Measurements from ENCODE around the gene SMIM7. TPM values are rescaled to one million over a fixed set of nuclear protein-coding genes. Genes with fewer than 3 reads are reported as not detected.
"Not testable (repeated sequence)": the region's sequence is repeated elsewhere in the genome, so short reads cannot be mapped to it uniquely, and the experiment has no call there.

The SMIM7 gene
- 10 to 100 TPM; 43.2 to 44.5 TPM for total RNA-seq
- long read RNA-seq, transcript SMIM7-208 (5 exons, 2,776 nt) = major isoform, 25 of 36 reads
- long read RNA-seq, partial matches to known transcripts = 3 of 36 reads
- long read RNA-seq, other reads (novel, unspliced or antisense) = 2 of 36 reads

DNA sequence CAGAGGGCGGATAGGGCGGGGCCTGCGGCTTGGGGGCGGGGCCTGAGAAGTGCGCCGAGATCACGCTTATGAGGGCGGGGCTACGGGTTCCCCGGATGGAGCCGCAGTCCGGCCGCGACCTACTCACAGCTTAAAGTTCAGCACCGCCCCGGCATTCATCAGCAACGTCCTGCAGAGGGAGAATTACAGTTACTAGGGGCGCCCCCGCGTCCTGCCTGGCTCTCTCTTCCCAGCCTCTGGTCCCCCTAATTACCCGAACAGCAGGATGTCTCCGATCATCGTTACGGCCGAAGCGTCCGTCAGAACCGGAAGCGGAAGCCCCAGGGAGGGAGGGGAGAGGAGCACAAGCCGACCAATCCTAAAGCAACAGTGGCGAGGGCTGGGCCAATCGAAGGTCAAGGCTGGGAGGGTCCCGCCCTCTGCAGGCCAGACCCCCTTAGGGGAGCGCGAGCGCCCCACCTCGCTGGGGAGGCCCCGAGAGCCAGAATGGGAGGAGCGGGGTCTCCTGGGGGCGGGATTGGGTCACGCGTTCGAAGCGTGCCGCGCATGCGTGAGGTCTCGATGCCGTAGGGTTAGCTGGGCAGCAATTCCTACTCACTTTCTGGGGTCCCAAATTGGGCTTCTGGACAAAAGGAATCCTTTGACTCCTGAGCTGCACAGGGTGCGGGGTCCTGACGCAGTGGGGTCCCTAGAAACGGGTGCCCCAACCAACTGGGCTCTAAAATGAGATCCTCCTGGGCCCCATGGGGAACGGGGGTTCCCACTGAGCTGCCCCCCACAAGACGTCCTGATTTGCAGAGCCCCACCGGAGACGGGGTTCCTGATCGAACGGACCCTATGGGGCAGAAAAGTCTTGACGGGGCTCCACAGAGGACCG lies at the start of gene SMIM7:
SMIM7 (minus strand) TSS at position 313 of the 877 bp plus-strand sequence; CDS start at position 279, 34 bp downstream.
- intact Hi-C loops (cut with DNase I) = no loop called here
- DNase-seq (peak; percentile 99), ATAC-seq (peak; percentile 98 to 99)

DNA sequence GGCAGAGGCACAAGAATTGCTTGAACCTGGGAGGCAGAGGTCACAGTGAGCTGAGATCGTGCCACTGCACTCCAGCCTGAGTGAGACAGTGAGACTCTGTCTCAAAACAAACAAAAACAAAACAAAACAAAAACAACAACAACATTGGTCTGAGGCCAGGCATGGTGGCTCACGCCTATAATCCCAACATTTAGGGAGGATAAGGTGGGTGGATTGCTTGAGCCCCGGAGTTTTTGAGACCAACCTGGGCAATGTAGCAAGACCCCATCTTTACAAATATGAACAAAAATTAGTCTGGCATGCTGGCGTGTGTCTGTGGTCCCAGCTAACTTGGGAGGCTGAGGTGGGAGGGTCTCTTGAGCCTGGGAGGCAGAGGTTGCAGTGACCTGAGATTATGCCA lies 43.7 kb upstream of the SMIM7 start:
- no peak for ATAC-seq
- DNase-seq = no peak
- intact Hi-C loops (cut with DNase I) = no loop called here

DNA sequence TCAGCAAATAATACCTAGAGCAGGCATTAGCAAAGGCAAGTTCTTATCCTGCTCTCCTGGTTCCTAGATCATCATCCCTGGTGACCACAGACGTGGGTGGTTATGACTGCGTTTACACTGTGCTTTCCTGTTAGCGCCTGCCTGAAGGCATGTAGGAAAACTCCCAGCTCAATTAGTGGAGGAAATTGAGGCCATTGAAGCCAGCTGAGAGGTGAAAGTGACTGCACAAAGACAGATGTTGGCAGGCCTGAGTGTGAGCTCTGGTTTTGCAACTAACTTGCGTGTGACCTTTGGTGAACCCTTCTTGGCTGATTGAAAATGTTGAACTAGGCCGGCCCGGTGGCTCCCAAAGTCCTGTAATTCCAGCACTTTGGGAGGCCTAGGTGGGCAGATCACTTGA lies 42.2 kb upstream of the SMIM7 start:
- peak; percentile 58 for DNase-seq

DNA sequence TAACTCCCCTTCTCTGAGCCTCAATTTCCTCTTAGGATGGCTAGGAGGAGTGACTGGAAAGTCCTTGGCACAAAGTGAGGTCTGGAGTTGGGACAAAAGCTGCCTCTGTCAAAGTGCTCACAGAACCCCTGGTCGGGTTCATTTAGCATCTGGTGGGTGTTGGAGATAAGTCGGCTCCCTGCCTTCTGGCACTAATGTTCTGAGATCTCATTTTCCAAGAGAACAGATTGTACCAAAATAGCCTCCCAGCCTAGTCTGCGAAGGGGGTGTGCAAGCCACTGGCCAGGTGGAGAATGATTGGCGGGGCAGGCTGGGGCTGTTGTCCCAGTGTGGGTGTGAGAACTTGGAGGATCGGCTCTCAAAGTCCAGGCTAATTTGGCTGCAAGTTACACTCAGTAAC lies 39.0 kb upstream of the SMIM7 start:
- intact Hi-C loops (cut with DNase I) = no loop called here
- DNase-seq (peak; percentile 52), ATAC-seq (peak; percentile 72 to 89)

More for the DNA sequence above, 42.2 kb upstream of the SMIM7 start:
- intact Hi-C loops (cut with DNase I) = no loop called here
- ATAC-seq = peak; percentile 74 to 76

DNA sequence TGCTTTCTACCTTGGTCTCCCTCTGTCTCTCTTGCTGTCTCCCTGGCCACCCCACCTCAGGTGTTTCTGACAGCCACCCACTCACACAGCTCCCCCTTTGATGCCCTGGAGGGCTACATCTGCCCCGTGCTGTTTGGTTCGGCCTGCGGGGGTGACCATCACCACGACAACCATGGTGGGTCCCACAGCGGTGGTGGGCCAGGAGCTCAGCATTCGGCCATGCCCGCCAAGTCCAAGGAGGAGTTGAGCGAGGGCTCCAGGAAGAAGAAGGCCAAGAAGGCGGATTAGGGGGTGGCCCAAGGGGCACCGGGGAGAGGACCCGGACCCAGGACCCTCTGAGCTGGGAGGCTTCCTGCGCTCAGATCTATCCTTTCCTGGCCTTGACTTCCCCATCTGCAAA lies 28.1 kb upstream of the SMIM7 start:
- intact Hi-C loops (cut with DNase I) = no loop called here
- DNase-seq (no peak), ATAC-seq (no peak)

DNA sequence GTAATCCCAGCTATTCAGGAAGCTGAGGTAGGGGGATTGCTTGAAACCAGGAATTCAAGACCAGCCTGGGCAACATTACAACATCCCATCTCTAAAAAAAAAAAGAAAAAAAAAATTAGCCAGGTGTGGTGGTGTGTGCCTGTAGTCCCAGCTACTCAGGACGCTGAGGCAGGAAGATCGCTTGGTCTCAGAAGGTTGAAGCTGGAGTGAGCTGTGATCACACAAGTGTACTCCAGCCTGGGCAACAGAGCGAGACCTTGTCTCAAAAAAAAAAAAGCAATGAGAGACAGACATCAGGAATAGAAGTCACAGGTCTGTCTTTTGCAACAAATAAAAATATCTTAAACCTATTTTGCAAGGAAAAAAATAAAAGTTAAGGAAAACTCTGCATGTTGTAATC lies 24.3 kb upstream of the SMIM7 start:
- DNase-seq (no peak), ATAC-seq (no peak)
- intact Hi-C loops (cut with DNase I) = no loop called here

DNA sequence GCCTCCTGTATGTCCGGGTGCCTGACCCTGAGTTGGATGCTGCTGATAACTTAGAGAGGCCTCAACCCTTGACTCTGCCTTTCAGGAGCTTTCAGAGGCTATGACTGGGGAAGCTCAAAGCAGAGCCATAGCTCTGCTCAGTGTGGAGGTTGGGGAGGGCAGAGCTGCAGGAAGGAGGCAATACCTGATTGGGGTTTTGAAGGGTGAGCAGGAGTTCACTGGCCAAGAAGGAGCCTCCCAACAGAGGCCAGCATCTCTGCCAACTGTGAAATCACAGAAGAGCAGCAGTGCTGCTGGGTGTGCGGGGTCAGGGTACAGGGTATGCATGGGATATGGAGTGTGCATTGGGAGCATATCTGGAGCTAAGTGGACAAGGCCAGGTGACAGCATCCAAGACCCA lies 22.6 kb upstream of the SMIM7 start:
- intact Hi-C loops (cut with DNase I) = no loop called here
- ATAC-seq (no peak), DNase-seq (no peak)

DNA sequence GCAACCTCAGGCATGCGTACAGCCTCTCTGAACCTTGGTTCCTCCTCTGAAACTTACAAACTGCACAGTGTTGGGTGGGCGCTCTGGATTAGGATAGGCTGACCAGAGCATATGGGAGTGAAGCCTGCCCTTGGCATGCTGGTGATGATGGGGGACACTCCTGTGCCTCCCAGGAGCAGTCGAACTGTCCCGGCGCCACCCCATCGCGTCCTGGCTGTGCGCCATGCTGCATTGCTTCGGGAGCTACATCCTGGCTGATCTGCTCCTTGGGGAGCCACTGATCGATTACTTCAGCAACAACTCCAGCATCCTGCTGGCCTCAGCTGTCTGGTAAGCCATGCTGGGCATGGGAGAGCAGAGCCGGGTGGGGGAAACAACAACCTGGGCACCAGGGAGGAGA lies 19.9 kb upstream of the SMIM7 start:
- no peak for DNase-seq
- intact Hi-C loops (cut with DNase I) = no loop called here

DNA sequence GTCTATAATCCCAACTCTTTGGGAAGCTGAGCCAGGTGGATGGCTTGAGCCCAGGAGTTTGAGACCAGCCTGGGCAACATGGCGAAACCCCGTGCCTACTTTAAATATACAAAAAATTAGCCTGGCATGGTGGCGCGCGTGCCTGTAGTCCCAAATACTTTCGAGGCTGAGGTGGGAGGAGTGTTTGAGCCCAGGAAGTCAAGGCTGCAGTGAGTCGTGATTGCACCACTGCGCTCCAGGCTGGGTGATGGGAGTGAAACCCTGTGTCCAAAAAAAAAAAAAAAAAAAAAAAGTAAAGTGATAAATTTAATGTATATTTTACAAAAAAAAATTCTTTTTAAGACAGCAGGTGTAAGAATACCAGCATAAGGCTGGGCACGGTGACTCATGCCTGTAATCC lies 18.6 kb upstream of the SMIM7 start:
- no peak for DNase-seq
- ATAC-seq = no peak
- intact Hi-C loops (cut with DNase I) = no loop called here

More for the DNA sequence above, 19.9 kb upstream of the SMIM7 start:
- no peak for ATAC-seq

DNA sequence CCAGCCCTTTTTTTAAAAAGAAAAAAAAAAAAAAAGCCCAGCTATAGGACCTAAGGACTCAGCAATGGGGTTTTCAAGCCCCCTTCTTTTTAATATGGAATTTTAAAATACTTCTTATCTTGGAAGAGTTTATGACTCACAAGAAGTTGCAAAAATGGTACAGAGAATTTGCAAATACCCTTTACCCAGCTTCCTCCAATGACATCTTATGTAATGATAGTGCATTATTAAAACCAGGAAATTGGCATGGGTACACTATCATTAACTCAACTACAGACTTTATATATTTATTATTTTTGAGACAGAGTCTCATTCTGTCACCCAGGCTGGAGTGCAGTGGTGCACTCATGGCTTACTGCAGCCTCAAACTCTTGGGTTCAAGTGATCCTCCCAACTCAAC lies 17.1 kb upstream of the SMIM7 start:
- intact Hi-C loops (cut with DNase I) = no loop called here
- ATAC-seq (no peak), DNase-seq (no peak)

DNA sequence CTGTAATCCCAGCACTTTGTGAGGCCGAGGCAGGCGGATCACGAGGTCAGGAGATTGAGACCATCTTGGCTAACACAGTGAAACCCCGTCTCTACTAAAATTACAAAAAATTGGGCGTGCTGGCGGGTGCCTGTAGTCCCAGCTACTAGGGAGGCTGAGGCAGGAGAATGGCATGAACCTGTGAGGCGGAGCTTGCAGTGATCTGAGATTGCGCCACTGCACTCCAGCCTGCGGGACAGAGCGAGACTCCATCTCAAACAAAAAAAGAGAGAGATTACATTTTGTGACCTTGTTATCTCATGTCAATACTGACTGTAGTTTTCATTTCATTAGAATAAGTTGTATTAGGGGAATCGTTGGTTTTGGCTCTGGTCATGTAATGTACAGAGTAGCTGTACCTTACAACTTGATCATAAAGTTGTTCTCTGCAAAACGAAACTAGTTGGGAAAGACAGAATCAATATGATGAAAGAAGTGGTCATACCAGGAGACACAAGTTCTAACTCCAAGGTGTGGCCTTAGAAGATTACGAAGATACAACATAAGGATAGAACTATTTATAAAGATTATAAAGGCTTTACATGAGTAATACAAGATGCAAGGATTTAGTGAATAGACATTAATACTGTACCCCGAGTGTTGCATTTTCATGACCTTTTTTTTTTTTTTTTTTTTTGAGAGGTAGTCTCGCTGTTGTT lies 16.3 kb upstream of the SMIM7 start:
- intact Hi-C loops (cut with DNase I) = no loop called here
- ATAC-seq (no peak), DNase-seq (no peak)

DNA sequence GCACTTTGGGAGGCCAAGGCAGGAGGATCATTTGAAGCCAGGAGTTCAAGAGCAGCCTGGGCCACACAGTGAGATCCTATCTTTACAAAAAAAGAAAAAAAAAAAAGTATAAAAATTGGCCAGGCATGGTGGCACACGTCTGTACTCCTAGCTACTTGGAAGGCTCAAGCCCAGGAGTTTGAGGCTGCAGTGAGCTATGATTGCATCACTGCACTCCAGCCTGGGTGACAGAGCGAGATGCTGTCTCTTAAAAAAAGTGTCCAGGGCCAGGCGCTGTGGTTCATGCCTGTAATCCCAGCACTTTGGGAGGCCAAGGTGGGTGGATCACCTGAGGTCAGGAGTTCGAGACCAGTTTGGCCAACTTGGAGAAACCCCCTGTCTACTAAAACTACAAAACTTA lies 13.9 kb upstream of the SMIM7 start:
- DNase-seq; ATAC-seq; intact Hi-C loops (cut with DNase I): not testable (repeated sequence)

DNA sequence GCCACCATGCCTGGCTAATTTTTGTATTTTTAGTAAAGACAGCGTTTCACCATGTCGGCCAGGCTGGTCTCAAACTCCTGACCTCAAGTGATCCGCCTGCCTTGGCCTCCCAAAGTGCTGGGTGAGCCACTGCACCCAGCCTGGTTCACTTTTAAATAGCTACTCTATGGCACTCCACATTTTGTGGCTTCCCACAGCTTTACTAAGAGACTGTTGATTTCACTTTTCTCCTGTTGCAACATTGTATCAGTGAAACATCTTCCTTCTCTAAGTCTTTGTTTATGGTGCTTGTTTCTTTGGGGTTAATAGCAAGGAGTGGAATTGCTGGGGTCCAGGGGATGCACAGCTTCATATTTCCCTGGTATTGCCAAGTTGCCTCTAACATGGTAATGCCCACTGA lies 13.3 kb upstream of the SMIM7 start:
- DNase-seq (no peak), ATAC-seq (no peak)
- intact Hi-C loops (cut with DNase I) = no loop called here

DNA sequence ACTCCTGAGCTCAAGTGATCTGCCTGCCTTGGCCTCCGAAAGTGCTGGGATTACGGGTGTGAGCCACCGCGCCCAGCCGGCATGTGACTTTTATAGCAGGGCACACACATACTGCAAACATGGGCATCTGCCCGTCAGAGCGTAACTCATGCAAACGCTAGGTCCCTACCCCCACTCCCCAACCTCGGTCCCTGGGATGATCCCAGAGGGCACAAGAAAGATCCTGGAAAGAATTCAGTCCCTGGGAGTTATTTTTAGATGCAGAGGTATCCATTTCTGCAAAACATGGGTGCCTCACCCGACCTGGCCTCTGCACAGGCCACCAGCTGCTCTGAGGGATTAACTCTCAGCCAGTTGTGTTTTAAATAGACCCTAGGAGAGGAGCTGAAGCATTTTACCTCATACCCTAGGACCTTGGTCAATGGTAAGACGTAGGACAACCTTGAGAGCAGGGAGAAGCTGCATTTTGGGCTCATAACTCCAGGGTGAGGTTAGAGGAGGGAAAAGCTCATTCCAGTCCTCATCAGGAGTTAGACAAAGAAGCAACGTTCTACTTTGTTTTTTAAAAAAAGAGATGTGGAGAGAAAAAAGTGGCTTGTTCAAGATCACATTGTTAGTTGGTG lies 11.8 kb upstream of the SMIM7 start:
- intact Hi-C loops (cut with DNase I) = no loop called here
- no peak for DNase-seq
- ATAC-seq = peak; percentile 30 to 83

DNA sequence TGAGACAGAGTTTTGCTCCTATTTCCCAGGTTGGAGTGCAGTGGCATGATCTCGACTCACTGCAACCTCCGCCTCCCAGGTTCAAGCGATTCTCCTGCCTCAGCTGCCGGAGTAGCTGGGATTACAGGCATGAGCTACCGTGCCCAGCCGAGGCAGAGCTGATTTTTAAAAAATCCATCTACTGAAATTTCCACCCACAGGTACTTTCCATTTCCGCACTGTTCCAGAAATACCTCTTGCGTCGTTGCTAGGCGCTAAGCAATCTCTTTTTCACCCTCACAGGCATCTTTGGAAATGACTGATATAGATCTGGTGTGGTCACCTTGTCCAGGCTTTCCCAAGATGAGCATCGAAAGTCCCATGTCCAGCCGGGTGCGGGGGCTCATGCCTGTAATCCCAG lies 10.3 kb upstream of the SMIM7 start:
- ATAC-seq (no peak), DNase-seq (no peak)
- intact Hi-C loops (cut with DNase I) = no loop called here

DNA sequence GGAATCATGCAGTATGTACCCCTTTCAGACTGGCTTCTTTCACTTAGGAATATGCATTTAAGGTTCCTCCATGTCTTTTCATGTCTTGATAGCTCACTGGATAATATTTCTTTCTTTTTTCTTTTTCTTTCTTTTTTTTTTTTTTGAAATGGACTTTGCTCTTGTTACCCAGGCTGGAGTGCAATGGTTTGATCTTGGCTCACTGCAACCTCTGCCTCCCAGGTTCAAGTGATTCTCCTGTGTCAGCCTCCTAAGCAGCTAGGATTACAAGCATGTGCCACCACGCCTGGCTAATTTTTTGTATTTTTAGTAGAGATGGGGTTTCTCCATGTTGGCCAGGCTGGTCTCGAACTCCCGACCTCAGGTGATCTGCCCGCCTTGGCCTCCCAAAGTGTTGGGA lies 8.8 kb upstream of the SMIM7 start:
- intact Hi-C loops (cut with DNase I); DNase-seq; ATAC-seq: not testable (repeated sequence)

DNA sequence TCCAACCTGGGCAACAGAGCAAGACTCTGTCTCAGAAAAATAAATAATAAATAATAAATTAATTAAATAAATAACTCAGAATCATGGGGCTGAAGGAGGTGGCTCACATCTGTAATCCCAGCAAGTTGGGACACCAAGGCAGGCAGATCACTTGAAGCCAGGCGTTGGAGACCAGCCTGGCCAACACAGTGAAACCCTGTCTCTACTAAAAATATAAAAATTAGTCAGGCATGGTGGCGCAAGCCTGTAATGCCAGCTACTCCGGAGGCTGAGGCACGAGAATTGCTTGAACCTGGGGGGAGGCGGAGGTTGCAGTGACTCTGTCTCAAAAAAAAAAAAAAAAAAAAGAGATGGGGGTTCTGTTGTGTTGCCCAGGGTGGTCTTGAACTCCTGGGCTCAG lies 8.2 kb upstream of the SMIM7 start:
- intact Hi-C loops (cut with DNase I) = no loop called here
- no peak for ATAC-seq
- no peak for DNase-seq

DNA sequence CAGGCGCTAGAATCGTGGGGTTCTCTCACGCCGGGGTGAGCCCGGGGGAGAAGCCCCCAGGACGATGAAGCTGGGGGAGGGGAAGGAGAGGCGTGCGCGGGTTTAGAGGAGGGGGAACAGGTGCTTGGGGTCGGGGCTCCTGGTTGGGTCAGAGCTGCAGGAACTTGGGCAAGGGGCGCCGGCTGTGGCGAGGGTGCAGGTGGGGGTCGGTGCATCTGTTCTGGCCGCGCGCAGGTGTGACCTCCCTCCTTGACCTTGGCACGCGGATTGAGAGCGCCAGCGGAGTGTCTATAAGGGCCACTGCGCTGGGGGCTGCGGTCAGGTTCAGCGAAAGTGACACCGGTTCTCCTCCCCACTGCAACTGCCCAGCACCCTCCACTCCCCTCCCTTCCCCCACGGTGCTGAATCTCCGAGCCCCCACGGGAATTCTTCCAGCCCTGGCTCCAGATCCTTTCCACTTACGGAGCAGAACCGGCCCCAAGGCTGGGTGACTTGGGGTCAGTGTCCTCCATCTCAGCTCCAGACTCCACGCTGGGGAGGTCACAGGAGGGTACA lies 1.6 kb upstream of the SMIM7 start:
- intact Hi-C loops (cut with DNase I) = no loop called here
- no peak for ATAC-seq
- DNase-seq = peak; percentile 60

DNA sequence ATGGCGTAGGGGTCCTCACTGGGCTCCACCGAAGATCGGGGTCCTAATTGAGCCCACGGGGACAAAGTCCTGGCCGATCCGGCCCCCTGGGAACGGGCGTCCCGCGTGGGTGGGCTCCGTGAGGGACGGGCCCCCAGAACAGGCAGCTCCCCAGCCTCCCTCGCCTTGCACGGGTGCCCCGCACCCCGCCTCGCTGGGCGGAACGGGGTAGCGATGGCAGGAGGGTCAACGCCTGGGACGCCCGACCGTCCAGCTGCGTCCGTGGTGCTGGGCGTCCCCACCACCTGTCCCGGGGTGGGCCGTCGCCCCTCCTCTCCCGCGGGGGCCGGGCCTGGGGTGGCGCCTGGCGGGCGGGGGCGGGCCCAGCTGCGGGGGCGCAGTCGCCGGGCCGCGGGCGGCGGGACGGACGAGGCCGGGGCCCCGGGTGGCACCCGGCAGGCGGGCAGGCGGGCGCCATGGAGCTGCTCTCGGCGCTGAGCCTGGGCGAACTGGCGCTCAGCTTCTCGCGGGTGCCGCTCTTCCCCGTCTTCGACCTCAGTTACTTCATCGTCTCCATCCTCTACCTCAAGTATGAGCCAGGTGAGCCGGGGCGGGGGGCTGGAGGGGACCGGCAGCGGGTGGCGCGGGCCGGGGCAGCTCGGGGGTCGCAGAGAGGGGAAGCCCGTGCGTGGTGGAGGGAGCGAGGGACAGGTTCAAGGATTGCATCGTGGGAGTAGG lies 977 bp upstream of the SMIM7 start, which contains the start of gene TMEM38A:
TMEM38A (plus strand) TSS at position 377 of the 717 bp plus-strand sequence; CDS start at position 456, 79 bp downstream.
- peak; percentile 53 for DNase-seq
- intact Hi-C loops (cut with DNase I) = no loop called here
- ATAC-seq = peak; percentile 32 to 55
